ENCODE data around the gene MAEA. TPM values are rescaled to one million over a fixed set of nuclear protein-coding genes. Genes with fewer than 3 reads are reported as not detected.
A peak's percentile ranks its signal among the peaks of the same experiment; 100 is the strongest.
"Not testable (repeated sequence)": the region's sequence is repeated elsewhere in the genome, so short reads cannot be mapped to it uniquely, and the experiment has no call there.

Gene MAEA
- total RNA-seq, 1 donor from 2014 or later, result 49.6 TPM

DNA sequence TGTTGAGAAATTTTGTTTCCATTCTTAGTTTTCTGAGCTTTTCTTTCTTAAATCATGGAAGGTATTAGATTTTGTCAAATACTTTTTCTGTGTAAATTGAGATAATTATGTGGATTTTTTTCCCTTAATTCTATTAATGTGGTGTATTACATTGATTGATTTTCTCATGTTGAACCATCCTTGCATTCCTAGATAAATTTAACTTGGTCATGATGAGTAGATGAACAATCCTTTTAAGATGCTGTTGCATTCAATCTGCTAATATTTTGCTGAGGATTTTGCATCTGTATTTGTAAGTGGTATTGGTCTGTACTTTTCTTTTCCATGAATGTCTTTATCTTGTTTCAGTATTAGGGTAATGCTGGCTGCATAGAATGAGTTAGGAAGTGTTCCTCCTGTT, 20.5 kb upstream of the MAEA start:
- DNase-seq (no peak), ATAC-seq (no peak)
- intact Hi-C loops (cut with micrococcal nuclease), result loop anchor here (10.0 kb wide), 1 partner anchor 134 kb away; no protein-coding TSS in a partner anchor

DNA sequence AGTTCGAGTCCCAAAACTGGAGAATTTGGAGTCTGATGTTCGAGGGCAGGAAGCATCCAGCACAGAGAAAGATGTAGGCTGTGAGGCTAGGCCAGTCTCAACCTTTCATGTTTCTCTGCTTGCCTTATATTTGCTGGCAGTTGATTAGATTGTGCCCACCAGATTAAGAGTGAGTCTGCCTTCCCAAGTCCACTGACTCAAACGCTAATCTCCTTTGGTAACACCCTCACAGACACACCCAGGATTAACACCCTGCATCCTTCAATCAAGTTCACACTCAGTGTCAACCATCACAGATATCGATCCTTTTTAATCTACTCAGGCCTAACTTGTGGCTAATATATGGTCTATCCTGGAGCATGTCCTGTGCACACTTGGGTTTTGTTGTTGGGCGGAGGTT, 18.0 kb upstream of the MAEA start:
- ATAC-seq (no peak), DNase-seq (no peak)
- intact Hi-C loops (cut with micrococcal nuclease), result no loop called here

DNA sequence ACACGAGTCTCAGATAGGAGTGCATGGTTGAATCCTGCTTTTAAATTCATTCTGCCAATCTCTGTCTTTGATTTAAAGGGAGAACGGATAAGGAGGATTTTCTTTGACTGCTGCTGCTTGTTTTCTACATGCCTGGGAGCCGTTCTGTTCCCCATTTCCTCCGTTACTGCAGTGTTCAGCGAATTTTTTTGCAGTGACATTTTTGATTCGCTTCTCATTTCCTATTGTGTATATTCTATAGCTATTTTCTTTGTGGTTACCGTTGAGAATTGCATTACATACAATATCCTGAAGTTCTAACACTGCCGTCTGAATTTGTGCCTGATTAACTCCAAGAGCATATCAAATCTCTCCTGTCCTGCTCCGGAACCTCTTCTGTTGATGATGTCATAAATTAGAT, 14.8 kb upstream of the MAEA start:
- intact Hi-C loops (cut with micrococcal nuclease), result no loop called here
- no peak for ATAC-seq
- no peak for DNase-seq

DNA sequence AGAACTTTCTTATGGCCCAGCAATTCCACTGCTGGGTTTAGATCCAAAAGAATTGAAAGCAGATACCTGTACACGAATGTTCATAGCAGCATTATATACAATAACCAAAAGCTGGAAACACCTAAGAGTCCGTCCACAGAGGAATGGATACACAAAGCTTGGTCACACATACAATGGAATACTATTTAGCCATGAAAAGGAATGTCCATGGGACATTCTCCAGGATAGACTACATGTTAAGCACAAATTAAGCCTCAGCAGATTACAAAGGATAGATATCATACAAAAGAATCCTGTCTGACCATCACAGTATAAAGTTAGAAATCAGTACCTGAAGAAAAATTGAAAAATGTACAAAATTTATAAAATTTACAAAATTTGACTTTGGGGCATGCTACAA, 12.7 kb upstream of the MAEA start:
- DNase-seq (no peak), ATAC-seq (no peak)
- intact Hi-C loops (cut with micrococcal nuclease), result no loop called here

DNA sequence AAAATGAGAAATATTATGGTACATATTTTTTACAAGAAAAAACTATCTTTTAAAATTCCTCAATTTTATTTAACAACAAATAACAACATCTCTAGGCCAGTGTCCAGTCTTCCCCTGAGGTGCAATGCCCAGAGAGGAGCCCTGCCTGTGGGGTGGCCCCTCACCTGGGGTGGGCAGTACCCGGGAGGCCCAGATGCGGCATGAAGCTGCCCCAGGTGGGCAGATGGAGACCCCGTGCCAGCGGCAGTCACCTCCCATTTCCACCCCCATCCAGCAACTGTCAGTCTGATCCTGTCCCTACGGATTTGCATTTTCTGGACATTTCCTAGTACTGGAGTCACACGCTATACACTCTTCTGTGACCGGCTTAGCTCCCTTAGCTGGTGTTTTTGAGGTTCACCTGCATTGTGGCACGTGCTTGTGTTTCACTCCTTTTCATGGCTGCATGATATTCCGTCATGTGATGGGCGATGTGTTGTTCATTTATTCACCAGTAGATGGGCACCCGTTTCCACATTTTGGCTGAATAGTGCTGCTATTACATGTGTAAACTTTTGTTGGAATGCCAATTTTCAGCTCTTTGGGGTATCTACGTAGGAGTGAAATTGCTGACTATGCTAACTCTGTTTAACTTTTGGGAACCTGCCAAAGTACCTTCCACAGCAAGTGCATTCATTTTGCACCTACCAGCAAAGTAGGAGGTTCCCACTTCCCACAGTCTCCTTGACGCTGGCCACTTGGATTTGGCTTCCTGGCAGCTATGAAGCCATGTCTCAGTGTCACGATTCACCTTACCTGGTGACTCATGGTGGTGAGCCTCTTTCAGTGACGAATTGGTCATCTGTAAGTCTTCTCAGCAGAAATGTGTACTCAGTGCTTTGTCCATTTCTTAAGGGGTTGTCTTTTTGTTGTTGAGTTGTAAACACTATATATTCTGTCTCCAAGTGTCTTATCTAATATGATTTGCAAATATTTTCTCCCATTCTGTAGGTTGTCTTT, 11.7 kb upstream of the MAEA start:
- intact Hi-C loops (cut with micrococcal nuclease), result no loop called here
- no peak for DNase-seq
- no peak for ATAC-seq

DNA sequence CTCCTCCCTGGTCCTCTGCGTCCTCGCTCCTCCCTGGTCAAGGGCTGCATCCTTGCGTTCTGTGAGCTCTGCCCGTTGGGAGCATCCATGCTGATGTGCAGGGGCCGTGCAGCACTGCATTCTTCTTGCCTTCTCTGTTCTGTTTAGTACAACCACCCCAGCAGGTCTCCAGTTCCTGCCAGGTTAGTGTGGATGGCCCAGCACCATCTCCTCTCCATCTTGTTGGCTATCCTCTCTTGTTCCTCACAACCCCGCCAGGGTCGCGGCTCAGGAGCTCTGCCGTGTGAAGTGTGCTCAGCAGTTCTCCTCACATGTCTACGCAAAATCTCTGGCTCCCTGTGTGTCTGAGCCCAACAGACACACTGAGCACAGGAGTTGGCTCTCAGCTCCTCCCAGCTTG, 10.4 kb upstream of the MAEA start:
- ATAC-seq (no peak), DNase-seq (no peak)
- intact Hi-C loops (cut with micrococcal nuclease), result no loop called here

DNA sequence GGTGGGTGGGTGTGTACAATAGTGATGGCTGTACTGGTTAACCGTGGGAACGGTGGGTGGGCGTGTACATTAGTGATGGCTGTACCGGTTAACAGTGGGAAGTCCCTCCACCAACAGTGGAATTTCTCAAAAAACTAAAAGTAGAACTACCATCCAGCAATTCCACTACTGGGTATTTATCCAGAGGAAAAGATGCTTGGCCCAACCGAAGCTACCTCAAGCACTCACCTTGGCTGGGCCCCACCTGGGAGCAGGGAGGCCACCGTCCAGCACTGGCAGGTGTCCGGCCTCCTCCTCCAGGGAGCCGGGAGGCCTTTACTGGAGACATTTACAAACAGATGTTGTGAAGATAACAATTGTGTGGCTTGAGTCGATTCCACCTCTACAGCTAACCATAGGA, 6.0 kb upstream of the MAEA start:
- no peak for DNase-seq
- ATAC-seq, result no peak
- intact Hi-C loops (cut with micrococcal nuclease), result no loop called here

DNA sequence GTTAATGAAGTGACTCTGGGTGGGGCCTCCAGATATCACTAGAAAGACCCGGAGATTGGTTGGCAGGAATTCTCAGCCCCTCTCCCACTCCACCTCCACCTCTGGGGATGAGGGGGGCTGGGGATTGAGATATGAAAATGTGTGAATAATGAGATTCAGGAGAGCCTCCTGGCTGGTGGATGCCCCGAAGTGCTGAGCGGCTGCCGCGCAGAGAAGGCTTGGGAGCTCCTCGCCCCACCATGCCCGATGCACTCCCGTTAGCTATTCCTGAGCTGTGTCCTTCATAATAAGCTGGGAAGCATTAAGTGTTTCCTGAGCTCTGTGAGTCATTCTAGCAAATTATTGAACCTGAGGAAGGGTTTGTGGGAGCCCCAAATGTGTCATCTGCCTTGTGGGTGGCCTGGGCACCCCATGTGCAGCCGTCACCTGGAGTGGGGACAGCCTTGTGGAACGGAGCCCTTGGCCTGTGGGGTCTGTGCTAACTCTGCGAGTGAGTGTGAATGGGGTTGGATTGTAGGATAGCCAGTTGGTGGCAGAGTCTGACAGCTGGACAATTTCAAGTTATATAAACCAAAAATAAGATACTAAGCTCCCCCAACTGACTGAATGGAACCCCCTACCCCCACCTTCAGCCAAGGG, 4.4 kb upstream of the MAEA start:
- intact Hi-C loops (cut with micrococcal nuclease), result no loop called here
- ATAC-seq (no peak), DNase-seq (no peak)

DNA sequence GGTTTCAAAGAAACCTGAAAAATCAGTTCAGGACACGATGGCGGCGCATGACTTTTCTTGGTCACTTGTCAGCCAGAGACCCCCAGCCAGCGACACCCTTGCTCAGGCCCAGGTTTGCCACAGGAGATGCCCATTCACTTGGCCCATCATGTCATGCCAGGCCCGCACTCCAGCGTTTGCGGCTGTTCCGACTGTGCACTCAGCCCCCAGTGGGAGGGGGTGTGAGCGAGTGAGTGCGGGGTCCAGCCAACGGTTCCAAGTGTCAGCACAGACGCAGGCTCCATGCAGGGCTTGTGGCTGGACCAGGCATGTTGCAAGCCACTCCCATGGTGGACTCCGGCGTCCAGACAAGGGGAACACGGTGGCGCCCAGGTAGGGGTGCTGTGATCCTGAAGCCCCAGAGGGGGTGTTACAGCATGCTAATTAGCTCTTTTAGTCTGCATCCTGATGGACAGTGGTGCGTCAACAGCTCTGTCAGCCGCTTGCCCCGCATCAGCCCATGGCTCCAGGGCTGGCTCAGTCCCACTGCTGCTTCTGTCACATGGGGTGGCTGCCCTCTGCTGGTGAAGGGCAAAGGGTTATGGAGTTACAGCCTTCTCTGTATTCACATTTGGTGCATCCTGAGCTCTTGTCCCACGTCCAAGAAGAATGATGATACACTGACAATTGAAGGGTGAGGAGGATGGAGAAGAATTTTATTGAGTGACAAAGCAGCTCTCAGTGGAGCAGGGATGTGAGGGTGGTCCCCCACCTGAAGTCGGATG, 3.7 kb upstream of the MAEA start:
- DNase-seq (no peak), ATAC-seq (no peak)
- intact Hi-C loops (cut with micrococcal nuclease), result no loop called here

DNA sequence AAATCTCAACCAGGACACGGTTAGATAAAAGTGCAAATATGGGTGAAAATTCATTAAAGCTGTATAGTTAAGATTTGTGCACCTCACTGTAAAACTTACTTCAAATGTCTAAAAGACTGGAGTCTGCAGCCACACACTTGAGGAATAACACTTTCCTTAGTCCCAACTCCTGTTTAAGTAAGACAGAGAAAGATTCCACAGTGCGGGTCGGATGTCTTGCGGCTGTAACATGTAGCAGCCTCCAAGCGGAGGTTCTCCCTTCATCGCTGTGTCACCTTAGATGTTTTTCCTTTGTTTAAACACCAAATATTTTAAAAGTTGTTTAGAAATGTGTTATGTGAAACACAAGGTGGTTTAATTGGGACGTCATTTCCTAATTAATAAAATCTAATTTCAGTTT, 905 bp upstream of the MAEA start:
- no peak for DNase-seq
- ATAC-seq, result no peak
- intact Hi-C loops (cut with micrococcal nuclease), result no loop called here

DNA sequence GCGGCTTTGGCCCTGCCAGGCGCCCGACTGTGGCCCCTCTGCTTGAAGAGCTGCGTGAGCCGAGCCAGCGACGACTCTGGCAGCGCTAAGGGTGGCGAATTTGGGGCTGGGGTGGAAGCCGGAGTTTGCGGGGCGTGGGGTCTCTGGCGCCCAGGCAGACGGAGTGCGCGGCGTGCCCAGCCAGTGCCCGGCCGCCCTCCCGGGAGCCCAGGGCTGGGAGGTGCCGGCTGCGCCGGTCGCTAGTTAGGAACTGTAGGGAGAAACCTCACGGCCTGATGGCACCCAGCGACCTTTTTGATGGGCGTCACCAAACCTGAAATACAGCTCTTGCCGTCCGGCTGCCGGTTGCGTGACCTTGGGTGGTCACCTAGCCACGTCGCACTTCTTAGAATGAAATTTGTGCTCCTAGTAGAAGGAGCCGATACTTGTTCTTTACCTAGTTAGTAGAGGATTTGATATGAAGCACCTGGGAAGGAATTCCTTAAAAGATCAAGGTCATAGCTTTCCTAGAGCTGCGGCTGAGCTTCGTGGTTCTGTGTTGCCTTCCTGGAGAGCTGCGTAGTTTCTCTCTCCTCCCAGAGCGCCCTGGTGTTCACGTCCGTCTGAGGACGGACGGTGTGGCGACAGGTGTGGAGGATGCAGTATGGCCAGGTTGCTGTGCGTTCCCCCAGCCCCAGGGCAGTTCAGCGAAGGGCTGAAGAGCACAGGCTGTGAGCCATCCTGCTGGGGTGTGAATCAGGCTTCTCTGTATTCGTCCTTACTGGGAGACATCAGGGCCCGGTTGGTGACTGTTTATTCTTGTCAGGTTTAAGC, 680 bp downstream of the MAEA start:
- intact Hi-C loops (cut with micrococcal nuclease), result no loop called here
- peak; percentile 37 for DNase-seq
- ATAC-seq, result no peak

DNA sequence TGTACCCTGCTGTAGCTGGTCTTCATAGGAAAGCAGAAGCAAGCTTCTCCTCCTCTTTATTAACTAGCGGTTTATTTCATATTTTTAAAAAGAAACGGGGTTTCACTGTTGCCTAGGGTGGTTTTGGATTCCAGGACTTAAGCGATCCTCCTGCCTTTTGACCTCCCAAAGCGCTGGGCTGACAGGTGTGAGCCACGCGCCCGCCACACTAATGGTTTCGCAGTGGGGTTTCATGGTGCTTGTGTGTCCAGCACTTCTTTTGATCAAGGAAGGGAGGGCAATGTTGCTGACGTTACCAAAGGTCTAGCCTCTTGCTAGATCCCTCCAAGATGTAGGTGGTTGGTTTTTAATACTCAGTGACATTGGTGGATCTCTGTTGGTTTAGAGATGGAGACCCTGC, 1.4 kb downstream of the MAEA start:
- no peak for DNase-seq
- intact Hi-C loops (cut with micrococcal nuclease), result no loop called here
- no peak for ATAC-seq

DNA sequence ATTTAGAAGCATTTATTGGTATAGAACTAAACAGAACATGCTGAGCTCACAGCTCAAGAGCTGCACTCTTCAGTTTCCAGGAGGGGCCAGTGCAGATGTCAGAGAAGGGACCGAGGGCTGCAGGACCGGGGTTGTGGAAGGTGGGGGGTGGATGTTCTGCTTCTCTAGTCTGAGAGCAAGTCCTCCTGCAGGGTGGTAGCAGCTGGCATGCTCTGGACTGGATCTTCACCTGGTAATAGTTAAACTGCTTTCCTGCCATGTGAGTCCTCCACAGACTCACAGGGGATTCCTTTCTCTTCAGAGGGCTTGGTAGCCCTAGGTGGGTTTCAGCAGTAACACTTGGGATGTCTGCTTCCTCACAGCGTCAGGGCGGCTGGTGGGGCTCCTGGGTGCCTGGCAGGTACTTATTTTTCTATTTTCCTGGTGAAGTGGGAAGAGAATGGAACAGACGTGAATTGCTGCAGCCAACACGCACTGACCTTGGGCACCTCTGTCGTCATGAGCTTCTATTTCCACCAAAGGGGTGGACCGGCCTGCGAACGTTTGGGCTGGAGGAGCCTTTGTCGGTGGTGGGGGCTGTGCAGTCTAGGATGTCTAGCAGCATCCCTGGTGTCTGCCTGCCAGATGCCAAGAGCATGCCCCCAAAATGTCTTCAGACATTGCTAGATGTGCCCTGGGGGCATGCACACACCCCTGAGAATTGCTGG, 2.5 kb downstream of the MAEA start:
- DNase-seq (no peak), ATAC-seq (no peak)
- intact Hi-C loops (cut with micrococcal nuclease), result no loop called here

DNA sequence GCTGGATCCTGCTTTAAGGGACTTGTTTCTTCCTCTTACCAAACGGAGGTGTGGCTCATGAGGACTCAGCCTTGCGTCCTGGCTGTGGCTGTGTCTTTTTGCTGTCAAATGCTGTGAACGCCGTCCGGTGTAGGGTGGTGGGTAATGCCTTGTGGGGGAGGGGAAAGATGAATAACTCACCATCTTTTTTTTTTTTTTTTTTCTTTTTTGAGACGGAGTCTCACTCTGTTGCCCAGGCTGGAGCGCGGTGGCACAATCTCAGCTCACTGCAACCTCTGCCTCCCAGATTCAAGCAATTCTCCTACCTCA, 3.0 kb downstream of the MAEA start:
- DNase-seq; ATAC-seq; intact Hi-C loops (cut with micrococcal nuclease): not testable (repeated sequence)

DNA sequence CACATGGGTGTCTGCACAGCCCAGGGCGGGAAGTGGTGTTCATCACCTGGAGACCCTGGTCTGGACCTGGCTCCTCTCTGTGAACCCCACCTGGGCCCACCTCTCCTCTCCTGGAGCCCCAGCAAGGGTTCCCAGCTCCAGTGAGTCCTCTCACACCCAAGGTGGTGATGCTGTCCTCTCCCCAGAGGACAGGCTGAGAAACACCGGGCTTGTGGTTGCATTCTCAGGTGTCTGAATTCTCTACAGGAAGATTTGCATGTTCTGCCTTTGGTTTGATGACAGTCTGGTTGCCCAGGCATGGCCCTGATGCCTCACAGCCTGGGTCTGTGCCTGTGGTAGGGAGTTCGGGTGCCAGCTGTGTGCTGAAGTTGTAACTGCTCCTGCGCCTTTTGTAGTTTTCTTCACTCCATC, 3.8 kb downstream of the MAEA start:
- intact Hi-C loops (cut with micrococcal nuclease), result no loop called here
- DNase-seq (no peak), ATAC-seq (no peak)

DNA sequence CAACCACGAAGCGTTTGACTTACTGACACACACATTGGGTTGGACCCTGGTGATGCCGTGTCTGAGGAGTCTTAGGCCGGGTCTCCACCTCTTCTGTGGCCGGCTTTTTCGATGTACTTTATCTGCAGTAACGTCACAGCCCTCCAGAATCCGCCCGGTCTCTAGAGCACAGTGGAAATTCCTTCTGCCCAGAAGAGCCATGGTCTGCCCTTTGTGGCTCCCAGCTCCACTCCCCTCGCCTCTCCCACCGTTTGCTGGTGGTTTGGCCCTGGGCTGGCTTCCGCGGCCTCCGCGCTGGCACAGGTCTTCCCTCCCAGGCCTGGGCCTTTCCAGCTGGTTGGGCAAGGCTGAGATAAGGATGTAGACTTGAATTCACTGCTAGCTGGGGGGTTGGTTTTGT, 4.3 kb downstream of the MAEA start:
- intact Hi-C loops (cut with micrococcal nuclease), result no loop called here
- DNase-seq (peak; percentile 61), ATAC-seq (peak; percentile 33)

DNA sequence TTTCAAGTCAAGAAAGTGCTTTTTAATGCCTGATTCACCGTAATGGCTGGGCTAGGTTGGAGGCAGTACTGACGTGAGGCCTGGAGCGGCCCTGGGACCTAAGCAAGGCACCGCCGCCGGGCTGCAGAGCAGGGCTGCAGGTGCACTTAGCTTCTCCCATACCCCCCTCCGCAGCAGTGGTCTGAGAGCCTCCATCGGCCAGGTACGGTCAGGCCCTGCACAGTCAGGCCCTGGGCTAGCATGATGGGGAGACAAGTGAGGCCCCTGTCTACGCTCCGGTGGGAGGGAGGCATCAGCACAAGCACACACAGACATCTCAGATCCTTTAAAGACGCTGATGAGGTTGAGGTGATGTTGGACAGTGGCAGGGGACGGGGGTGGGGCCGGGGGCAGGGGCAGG, 4.7 kb downstream of the MAEA start:
- DNase-seq, result no peak
- intact Hi-C loops (cut with micrococcal nuclease), result no loop called here

DNA sequence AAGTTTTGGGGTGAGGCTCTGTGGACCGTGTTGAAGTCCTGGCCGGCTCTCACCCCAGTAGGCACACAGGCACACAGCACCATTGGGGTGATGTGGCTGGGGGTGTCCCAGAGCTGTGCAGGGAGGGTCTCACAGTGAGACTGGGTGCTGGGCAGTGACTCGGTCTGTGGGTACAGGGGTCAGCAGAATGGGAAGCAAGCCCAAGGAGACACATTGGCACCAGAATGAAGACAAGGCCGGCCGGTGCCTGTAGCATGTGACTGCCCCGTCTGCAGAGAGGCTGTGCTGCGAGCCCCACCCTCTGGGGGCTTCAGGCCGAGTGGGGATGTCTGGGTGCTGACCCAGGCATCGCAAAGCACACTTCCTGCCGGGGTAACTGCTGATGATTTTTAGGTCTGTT, 5.2 kb downstream of the MAEA start:
- no peak for DNase-seq
- ATAC-seq, result no peak
- intact Hi-C loops (cut with micrococcal nuclease), result no loop called here

More for the DNA sequence above, 4.7 kb downstream of the MAEA start:
- no peak for ATAC-seq
